NCI-H2196 (cell line): ENCODE measurements around the gene MS4A13.
"Not testable (repeated sequence)": the region's sequence is repeated elsewhere in the genome, so short reads cannot be mapped to it uniquely, and the experiment has no call there.

Experiments used
- DNase-seq: peaks from one replicate; lab custom pipeline; 2025; ENCODE audit not compliant: unreplicated experiment; lab: John Stamatoyannopoulos, UW

MS4A13 gene

GRCh38 chr11:60530454-60531100, 15.4 kb downstream of the MS4A13 start:
- DNase-seq, result no peak

DNA sequence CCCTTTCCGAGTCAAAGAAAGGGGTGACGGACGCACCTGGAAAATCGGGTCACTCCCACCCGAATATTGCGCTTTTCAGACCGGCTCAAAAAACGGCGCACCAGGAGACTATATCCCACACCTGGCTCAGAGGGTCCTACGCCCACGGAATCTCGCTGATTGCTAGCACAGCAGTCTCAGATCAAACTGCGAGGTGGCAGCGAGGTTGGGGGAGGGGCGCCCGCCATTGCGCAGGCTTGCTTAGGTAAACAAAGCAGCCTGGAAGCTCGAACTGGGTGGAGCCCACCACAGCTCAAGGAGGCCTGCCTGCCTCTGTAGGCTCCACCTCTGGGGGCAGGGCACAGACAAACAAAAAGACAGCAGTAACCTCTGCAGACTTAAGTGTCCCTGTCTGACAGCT, 17.2 kb downstream of the MS4A13 start:
- DNase-seq, result not testable (repeated sequence)

DNA sequence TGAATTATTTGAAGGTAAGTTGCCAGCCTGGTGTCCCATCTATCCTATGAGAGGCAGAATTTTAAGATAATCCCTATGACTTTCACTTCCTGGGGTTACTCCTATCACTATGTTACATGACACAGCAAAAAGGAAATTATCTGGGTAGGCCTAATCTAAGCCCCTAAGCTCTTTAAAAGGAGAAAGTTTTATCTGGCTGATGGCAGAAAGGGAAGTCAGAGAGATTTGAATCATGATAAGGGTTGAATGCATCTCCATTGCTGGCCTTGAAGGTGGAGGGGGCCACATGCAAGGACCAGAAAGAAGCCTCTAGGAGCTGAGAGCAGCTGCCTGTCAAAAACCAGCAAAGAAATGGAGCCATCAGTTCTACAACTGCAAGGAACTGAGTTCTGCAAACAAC, 23.4 kb downstream of the MS4A13 start:
- DNase-seq, result not testable (repeated sequence)

DNA sequence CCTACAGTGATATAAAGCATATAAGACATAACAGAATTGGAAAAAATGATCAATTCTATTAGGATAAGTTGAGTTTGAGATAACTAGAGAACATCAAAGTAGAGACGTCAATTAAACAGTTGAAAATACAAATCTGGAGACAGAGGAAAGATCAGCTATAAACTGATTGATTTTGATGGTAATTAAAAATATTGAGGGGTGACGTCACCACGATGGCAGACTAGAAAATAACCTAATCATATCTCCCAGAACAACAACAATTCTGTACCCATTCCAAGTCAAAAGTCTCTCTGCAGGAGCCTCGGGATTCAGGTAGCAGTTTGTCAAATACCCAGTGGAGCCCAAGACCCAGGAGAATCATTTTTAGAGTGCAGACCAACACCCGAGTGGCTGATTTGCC, 28.9 kb downstream of the MS4A13 start:
- DNase-seq, result no peak

GRCh38 chr11:60561254-60561653, 46.1 kb downstream of the MS4A13 start:
- DNase-seq, result no peak

- DNase-seq, result peak; percentile 2
These were observed 48.5 kb downstream of the MS4A13 start for GRCh38 chr11:60563553-60564235.

GRCh38 chr11:60566776-60567175, 51.6 kb downstream of the MS4A13 start:
- DNase-seq, result no peak

- DNase-seq, result no peak
These were observed 55.8 kb downstream of the MS4A13 start for GRCh38 chr11:60570970-60571369.

DNA sequence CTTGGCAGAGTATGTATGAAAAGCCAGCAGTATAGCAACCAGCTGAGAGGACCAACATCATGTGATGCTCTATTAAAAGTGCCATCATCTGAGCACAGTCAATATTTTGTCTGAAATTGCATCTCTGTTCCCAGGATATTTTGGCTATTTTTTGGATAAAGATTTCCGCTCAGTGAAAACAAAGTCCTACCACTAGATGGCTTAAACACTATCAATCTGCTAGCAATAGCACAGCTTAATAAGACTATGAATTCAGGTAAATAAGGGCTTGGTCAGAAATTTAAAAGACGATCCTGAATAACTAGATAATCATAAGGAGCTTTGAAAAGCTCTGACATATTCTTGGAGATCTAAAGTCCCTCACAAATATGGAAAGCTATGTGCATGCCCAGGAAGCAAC, 74.4 kb downstream of the MS4A13 start:
- DNase-seq, result no peak
